Erythroblast (primary cell): ENCODE results near the gene SLFN5.
A peak's percentile ranks its signal among the peaks of the same experiment; 100 is the strongest.
"Not testable (repeated sequence)": the region's sequence is repeated elsewhere in the genome, so short reads cannot be mapped to it uniquely, and the experiment has no call there.

Source experiments
- DNase-seq, 2 experiments: peaks; one replicate each; lab custom pipeline; 2025; lab: John Stamatoyannopoulos, UW
- GATA1 ChIP-seq: IDR thresholded peaks from 2 replicates; pipeline ENCODE4 v1.6.1; 2011; ENCODE audit warnings: low read depth, mild to moderate bottlenecking, control low read depth, low read length, moderate library complexity
- POLR2A ChIP-seq: IDR thresholded peaks from 2 replicates; pipeline ENCODE4 v1.6.1; 2011; ENCODE audit warnings: mild to moderate bottlenecking, low read length

Gene SLFN5

GRCh38 chr17:35229638-35230037 lies 13.2 kb upstream of the SLFN5 start:
- DNase-seq: no peak
- TF ChIP-seq POLR2A (no peak), GATA1 (no peak)

- DNase-seq: not testable (repeated sequence)
Measured at GRCh38 chr17:35234315-35234714, 8.6 kb upstream of the SLFN5 start.

GRCh38 chr17:35235289-35235688 lies 7.6 kb upstream of the SLFN5 start:
- TF ChIP-seq POLR2A: no peak
- no peak for TF ChIP-seq GATA1
- no peak for DNase-seq

GRCh38 chr17:35235917-35236316 lies 7.0 kb upstream of the SLFN5 start:
- TF ChIP-seq GATA1: no peak
- no peak for TF ChIP-seq POLR2A
- no peak for DNase-seq

- DNase-seq: no peak
- TF ChIP-seq POLR2A (no peak), GATA1 (no peak)
Measured at GRCh38 chr17:35236821-35237220, 6.1 kb upstream of the SLFN5 start.

- DNase-seq: no peak
- TF ChIP-seq POLR2A: no peak
- TF ChIP-seq GATA1: no peak
Measured at GRCh38 chr17:35238821-35239220, 4.1 kb upstream of the SLFN5 start.

- TF ChIP-seq POLR2A: no peak
- no peak for TF ChIP-seq GATA1
- no peak for DNase-seq
Measured at GRCh38 chr17:35239823-35240222, 3.0 kb upstream of the SLFN5 start.

- TF ChIP-seq GATA1 (no peak), POLR2A (no peak)
- DNase-seq: no peak
Measured at GRCh38 chr17:35240861-35241260, 2.0 kb upstream of the SLFN5 start.

GRCh38 chr17:35241520-35241919 lies 1.4 kb upstream of the SLFN5 start:
- TF ChIP-seq POLR2A: no peak
- no peak for TF ChIP-seq GATA1
- DNase-seq: no peak

GRCh38 chr17:35242158-35242804 lies 591 bp upstream of the SLFN5 start:
- peak; percentile 44 to 66 for DNase-seq
- TF ChIP-seq POLR2A: no peak
- TF ChIP-seq GATA1: no peak

- TF ChIP-seq POLR2A (no peak), GATA1 (no peak)
- DNase-seq: peak; percentile 30 to 43
Measured at GRCh38 chr17:35243561-35244340, 879 bp downstream of the SLFN5 start.

- DNase-seq: peak; percentile 56 to 72
- TF ChIP-seq POLR2A: no peak
- TF ChIP-seq GATA1: no peak
Measured at GRCh38 chr17:35244341-35245195, 1.7 kb downstream of the SLFN5 start.

- TF ChIP-seq GATA1 (no peak), POLR2A (no peak)
- DNase-seq: peak in 1 of 2 experiments; percentile 19
Measured at GRCh38 chr17:35245196-35245486, 2.3 kb downstream of the SLFN5 start.

- TF ChIP-seq POLR2A (no peak), GATA1 (no peak)
Measured at GRCh38 chr17:35252651-35253050, 9.8 kb downstream of the SLFN5 start.

More at GRCh38 chr17:35252651-35253050, 9.8 kb downstream of the SLFN5 start:
- DNase-seq: no peak
